Sigmoid colon (tissue), 4 donors: Measurements from ENCODE around the gene EVL.

ENCODE experiments used
- CTCF ChIP-seq, 4 experiments: fragments of 450-650 bp in 3 of 4; fragments of 200-600 bp in 1 of 4; IDR thresholded peaks; one replicate each; pipeline ENCODE4 v1.5.1; 2016 to 2019; ENCODE audit warnings: antibody characterized with exemption in 4 of 4, mild to moderate bottlenecking in 3 of 4, moderate library complexity in 2 of 4
- EP300 ChIP-seq, 4 donors: sonication (generic); formaldehyde crosslinking; IDR thresholded peaks; one replicate each; pipeline ENCODE4 v1.6.1; 2017; ENCODE audit warnings: antibody characterized with exemption in 4 of 4
- POLR2AphosphoS5 ChIP-seq, 4 donors: sonication (generic); formaldehyde crosslinking; IDR thresholded peaks; one replicate each; pipeline ENCODE4 v1.6.1; 2017; ENCODE audit warnings: antibody characterized with exemption in 4 of 4

- TF ChIP-seq CTCF (IDR thresholded peaks at IDR 0.05) (no peak), EP300 (IDR thresholded peaks at IDR 0.05) (no peak), POLR2AphosphoS5 (IDR thresholded peaks at IDR 0.05) (no peak)
These were observed 81.4 kb downstream of the EVL start for GRCh38 chr14:100146531-100147091.
